HuH-7.5 (cell line): ENCODE data around the gene C8B.

Experiments used
- DNase-seq: peaks from one replicate; pipeline ENCODE4 v3.0.0; 2011; ENCODE audit warnings: low spot score

Gene C8B

DNA sequence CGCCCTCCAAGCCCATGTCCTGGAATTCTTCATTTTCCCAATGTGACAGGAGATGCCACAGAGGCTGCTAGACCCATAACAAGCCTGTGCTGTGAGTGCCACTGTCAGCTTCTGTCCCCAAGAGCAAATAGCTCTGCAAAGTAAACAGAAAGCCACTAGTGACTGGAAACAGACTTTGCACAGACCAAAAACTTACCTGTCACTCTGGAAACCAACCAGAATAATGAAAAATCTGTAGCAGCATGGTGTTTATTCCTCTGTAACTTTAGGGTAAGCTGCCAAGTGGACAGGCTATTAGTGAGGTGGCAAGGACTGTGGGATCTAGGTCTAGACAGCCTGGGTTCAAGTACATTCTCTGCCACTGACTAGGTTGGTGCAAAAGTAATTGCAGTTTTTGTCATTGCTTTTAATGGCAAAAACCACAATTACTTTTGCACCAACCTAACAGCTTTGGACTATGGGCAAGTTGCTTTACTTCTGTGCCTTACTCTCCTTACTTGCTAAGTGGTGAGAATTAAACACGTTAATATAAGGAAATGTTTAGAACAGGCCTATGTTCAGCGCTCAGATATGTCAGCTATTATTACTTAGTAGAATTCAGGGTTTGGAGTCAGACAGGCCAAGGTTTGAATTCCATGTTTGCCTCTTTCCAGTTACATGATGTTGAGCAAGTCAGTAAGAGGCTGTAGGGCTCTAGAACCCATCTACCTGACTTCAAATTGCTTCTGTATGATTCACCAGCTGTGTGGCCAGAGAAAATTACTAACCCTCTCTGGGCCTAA lies at the start of gene C8B:
C8B (minus strand) TSS at position 100 of the 782 bp plus-strand sequence; CDS start at position 33, 67 bp downstream.
- no peak for DNase-seq

DNA sequence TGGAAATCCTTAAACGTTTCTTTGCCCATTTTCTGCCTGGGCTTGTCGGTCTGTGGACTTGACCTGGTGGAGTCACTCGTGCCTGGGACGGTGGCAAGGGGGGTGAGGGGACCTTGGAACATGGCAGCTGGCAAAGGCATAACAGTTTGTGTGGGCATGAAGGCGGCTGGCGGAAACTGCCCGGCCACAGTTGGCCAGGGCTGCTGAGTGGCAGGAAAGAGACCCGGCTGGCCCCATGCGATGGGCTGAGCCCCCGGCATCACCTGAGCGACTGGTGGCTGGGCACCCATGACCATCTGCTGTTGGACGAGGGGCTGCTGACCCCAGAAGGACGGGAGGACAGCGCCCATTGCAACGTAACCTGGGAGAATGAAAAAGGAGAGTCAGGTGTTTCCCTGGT lies 49.3 kb upstream of the C8B start:
- no peak for DNase-seq

- no peak for DNase-seq
Observed at GRCh38 chr1:57013522-57013921, 47.7 kb upstream of the C8B start.

DNA sequence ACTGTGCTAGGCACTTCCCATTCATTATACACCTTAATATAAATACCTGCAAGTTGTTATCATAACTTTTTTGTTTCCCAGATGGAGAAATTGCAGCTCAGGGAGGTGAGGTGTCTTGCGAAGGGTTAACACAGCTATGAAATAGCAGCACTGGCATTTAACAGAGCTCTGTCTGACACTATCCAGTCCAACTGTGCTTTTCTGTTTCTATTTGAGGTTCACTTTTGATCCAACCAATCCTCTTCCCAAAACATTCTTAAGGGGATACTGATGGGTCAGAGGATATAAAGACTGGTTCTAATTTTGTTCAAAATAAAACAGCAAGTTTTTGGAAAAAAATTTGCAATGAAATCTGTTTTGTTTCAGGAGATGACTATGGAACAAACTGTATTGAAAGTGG lies 46.5 kb upstream of the C8B start:
- no peak for DNase-seq

GRCh38 chr1:57010511-57010910 lies 44.7 kb upstream of the C8B start:
- DNase-seq: no peak

DNA sequence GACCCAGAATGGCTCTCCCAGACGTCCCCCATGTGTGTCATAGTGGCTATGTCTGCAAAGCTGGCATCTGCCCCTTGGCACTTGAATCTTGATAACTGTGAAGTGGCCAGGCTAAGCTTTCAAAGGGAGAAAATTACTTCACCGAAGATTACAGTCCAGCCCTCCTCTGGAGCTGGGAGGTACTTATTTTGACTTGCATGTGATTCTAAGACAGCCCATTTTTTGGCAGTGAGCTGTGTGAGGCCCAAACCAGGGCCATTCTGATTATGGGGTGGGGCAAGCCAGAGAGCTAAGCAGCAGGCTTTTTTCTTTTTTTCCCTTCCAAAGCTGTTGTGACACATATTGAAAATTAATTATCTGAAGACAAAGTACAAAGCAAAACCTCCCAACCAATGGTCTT lies 42.1 kb upstream of the C8B start:
- no peak for DNase-seq

GRCh38 chr1:57007472-57007871 lies 41.7 kb upstream of the C8B start:
- no peak for DNase-seq

DNA sequence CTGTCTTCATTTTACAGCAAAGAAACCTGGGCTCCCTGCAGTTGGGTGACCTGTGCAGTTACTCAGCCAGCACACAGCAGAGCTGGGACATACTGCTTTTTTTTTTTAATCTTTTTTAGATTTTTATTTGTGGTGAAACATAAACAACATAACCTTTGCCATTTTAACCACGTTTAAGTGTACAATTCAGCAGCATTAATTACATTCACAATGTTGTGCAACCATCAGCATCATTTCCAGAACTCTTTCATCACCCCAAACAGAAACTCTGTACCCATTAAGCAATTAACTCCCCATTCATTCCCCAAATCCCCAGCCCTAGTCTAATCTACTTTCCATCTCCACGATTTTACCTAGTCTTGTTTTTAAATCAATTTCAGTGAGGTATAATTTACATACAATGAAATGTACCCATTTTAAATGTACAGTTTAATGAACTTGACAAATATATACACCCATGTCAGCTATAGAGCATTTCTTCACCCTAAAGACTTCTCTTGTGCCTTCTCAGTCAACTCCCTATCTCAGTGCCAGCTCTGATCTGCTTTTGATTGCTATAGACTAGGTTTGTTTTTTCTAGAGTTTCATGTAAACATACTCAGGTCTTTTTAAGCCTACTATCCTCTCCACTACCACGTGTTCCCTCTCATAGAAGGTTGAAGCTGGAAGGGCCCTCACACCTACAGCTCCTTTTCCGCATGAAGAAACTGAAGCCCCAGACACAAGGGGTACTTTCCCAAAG lies 37.8 kb upstream of the C8B start:
- no peak for DNase-seq

DNA sequence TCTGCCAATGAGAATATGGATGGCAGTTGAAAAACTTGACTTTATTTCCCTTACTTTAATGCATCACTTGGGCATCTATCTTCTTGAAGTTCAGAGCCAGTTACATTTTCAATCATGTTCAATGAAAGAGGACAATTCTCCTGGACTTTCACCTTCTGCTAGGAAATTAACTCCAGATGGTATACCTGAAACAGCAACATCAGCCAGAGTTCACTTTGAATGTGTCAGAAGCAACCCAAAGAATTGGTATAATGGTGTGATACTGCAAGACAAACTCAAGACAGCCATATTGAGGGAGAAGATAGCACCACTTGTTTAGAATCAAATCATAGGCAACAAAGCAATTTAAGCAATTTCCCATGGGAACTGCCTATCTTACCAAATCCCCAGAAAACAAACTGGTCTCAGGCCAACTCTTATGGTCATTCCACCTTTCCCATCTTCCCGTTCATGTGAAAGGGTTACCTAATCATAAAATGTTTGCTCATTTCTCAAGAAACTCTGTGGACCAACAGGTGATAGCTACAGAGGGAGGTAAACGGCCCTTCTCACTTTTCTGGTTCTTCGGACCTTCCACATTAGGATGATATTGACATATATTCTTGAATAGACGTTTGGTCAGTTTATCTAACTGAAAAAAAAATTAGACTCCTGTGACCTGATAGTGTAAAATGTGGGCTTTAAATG lies 29.7 kb upstream of the C8B start:
- no peak for DNase-seq

DNA sequence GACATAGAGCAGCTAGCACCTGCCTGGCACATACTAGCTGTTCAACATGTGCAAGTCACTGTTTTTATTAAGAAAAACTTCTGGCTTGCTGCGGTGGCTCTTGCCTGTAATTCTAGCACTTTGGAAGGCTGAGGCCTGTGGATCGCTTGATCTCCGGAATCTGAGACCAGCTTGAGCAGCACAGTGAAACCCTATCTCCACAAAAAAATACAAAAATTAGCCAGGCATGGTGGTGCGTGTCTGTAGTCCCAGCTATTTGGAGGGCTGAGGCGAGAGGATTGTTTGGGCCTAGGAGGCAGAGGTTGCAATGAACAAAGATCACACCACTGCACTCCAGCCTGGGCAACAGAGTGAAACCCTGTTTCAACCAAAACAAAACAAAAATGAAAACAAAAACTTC lies 27.7 kb upstream of the C8B start:
- no peak for DNase-seq

DNA sequence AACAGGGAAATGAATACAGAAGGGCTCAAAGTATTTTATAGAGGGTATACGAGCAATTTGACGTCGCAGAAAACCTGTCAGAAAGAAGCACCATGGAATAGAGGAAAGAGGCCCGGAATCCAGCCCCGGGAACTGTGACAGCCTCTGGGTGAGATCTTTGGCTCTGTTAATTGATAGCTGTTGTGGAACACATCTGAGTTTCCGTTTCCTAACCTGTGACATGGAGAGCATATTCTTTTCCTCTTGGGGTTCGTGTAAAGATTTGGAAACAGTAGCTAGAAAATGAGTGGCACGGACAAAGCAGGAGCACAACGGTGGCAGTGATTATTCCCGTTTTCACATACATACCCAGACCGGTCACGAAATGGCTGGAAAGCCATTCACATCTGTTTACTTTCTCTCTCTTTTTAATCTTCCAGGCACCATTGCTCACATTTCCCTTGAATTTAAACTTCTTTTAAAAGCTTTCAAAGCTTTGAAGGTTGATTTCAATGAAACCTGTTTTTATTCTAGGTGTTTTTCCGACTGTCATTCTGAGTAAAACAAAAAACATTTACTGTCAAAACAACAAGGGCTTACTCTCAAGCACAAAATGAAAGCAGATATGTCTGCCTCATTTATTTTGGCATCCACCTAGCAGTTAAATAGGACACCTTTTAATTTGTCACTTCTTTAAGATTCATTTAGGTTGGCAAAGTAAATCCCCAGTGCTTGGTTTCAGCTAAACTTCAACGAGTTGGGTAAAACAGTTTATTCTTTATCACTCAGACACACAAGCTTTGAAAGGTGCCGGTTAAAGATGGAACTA lies 26.7 kb upstream of the C8B start:
- no peak for DNase-seq

DNA sequence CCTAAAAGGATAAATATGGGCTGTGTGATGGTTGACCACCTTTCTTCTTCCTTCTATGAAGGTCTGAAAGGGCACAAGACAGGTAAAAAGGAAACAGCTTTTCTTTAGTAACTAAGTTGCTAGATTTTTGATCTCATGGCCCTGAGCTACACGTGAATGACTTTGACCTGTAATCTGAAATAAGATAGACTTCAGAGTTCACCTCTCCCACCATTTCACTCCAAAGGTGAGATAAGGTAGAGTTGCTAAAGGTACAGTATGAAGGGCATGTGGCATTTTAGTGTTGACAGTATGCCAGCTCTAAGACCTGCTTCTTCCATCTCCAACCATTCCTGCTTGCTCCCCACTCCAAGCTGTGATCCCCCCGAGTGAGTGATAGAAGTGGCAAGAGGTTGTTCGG lies 25.8 kb upstream of the C8B start:
- no peak for DNase-seq

DNA sequence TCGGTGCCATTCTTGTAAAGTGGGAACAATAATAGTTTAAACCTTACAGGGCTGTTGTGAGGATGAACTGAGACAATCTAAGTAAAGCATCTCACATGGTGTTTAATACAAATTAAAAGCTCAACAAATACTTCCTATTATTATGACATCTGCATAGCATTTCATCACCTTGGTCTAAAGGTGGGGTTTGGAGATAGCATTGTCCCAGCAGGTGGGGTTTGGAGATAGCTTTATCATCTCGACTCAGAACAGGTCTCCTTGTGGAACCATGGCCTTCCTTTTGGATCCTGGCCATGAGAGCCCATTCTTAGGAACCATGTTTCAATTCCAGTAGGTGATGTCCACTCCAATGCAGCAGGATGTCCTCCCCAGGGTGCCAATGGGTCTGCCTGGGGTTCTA lies 20.6 kb upstream of the C8B start:
- no peak for DNase-seq

GRCh38 chr1:56985857-56986256 lies 20.0 kb upstream of the C8B start:
- DNase-seq: no peak

DNA sequence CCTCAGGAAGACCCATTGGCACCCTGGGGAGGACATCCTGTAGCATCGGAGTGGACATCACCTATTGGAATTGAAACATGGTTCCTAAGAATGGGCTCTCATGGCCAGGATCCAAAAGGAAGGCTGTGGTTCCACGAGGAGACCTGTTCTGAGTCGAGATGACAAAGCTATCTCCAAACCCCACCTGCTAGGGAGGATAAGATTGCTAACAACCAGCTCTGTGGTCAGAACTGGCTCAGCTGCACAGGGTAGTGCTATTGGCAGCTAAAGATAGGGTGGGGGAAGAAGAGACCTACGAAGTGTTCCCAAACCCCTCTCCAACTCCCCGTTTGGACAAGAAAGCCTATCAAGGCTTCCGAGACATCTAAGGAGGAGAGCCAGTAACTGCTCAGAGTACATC lies 17.7 kb upstream of the C8B start:
- no peak for DNase-seq

DNA sequence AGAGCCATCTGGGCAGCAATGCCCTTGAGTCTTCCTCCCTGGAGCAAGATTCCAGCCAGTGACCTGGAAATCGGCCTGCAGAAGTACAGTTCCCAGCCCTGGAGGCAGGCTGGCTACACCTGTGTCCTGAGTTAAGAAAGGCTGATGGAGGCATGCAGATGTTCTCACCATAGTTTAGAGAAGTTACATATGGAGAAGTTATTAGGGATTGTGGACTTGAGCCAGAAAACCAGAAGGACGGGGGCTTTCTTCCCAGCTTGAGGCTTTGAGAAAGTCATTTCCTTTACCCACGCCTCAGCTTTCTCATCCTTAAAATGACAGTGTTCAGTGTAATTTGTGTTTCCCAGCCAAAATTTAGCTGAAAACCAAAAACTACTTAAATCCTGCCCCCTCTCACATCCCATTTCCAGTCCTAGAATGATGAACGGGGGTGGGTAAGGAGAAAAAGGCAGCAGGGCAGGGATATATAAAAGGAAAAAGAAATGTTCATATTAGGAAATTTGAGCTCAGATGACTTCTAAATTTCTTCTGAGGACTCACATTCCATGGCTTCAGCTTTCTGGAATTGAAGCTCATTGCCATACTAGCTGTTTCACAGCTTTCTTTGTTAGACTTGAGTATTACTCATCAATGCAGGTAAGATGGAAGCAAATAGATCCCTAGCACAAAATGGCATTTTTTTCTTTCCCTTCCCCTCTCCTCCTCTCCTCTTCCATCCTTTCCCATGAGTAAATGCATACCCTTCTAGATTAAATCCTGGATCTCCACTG lies 14.4 kb upstream of the C8B start:
- DNase-seq: no peak

DNA sequence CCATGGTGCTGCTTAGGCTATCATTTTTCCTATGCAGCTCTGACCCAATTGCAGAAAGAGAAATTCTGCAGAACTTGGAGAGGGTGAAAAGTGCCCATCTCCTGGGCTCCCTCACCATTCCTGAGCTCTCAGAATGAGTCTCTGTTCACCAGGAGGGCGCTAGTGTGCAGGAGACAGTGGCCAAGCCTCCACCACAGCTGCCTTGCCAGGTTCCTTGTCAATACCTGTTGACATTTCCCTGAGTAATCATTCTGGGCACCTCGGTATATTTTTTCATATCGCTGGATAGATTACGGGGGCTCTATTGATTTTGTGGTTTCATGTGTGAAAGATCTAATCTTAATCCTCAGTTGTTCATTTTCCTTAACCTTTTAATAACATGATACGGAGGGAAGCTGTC lies 13.0 kb upstream of the C8B start:
- no peak for DNase-seq

- DNase-seq: no peak
Observed at GRCh38 chr1:56977910-56978309, 12.1 kb upstream of the C8B start.

GRCh38 chr1:56975446-56975845 lies 9.6 kb upstream of the C8B start:
- DNase-seq: no peak

DNA sequence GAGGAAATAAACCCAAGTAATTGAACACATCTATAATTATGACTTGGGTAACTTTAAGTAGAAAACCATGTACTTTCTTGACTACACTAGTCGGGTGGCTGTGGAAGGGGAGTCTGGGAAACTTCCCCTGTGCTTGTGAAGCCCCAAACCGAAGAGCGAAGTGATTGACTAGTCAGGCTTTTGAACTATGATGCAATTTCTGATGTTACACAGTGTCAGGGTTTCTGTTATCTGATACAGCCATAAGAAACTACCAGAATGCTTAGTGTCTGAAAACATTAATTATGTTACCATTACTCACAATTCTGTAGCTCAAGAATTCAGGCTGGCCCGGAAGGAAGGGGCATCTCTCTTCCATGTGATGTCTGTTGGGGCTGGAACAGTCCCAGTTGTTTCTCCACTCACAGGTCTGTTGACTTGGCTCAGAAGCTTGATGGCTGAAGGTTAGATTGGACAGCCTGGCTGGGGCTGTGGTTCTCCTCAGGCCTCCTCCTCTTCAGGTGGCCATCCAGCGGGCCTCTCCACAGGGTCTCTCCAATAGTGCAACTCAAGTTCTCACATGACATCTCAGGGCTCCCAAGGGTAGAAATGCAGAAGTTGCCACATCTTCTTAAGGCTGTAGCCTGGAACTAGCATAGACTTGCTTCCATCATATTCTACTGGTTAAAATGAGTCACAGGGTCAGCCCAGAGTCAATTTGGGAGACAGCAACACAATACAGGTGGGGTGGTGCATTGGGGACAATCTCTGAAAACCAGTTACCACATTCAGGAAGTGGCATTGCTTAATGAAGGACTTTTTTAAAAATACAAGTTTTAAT lies 8.3 kb upstream of the C8B start:
- DNase-seq: no peak

DNA sequence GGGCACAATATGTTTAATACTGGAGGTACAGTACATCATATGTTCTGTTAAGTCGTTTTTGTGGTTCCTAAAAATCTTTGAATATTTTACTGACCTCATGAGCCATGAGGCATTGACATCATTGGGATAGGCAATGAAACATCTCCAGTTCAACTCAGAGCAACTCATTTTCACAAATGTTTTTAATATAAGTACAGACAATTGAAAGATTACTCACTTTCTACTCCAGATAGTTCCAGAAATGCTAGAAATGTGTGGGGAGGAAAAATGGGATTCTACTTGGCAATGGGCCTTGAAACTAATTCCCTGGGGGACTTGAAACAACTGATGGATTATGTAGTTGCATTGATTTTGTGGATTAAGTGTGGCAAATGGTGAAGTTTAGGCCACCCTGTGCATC lies 7.2 kb upstream of the C8B start:
- DNase-seq: no peak
